Calu3 (cell line): ENCODE results near the gene SLC25A38. TPM values are rescaled to one million over a fixed set of nuclear protein-coding genes. Genes with fewer than 3 reads are reported as not detected.
A peak's percentile ranks its signal among the peaks of the same experiment; 100 is the strongest.

Experiments
- BruUV-seq: library from RNA; stranded (reverse); fragments of 400-500 nt; replicated peaks from 2 replicates; lab custom pipeline; 2021; lab: Mats Ljungman, UMichigan
- CTCF ChIA-PET: fragments of 300-600 bp; sonication (Branson Sonifier 250); formaldehyde crosslinking; loops from one replicate; lab custom pipeline; 2022; ENCODE audit warnings: antibody characterized with exemption; lab: Charles Lee
- DNase-seq: peaks from one replicate; pipeline ENCODE4 v3.0.0; 2022
- H3K27ac Mint-ChIP-seq: one replicate; pipeline ENCODE4 v1.8.0; 2022; ENCODE audit warnings: mixed read lengths; ENCODE audit not compliant: unreplicated experiment
- H3K27me3 Mint-ChIP-seq: one replicate; pipeline ENCODE4 v1.8.0; 2022; ENCODE audit warnings: mixed read lengths; ENCODE audit not compliant: unreplicated experiment
- H3K36me3 Mint-ChIP-seq: one replicate; pipeline ENCODE4 v1.8.0; 2022; ENCODE audit warnings: mild to moderate bottlenecking, moderate library complexity, mixed read lengths; ENCODE audit not compliant: insufficient read depth, unreplicated experiment
- H3K4me1 Mint-ChIP-seq: one replicate; pipeline ENCODE4 v1.8.0; 2022; ENCODE audit warnings: mild to moderate bottlenecking, low read depth, mixed read lengths; ENCODE audit not compliant: unreplicated experiment
- H3K4me3 Mint-ChIP-seq: one replicate; pipeline ENCODE4 v1.8.0; 2022; ENCODE audit warnings: mild to moderate bottlenecking, low read depth, moderate library complexity, mixed read lengths; ENCODE audit not compliant: unreplicated experiment
- H3K9me3 Mint-ChIP-seq: one replicate; pipeline ENCODE4 v1.8.0; 2022; ENCODE audit warnings: low read depth, mixed read lengths; ENCODE audit not compliant: unreplicated experiment
- intact Hi-C: fragments of 100-400 bp; cut with micrococcal nuclease; formaldehyde crosslinking; loops from one replicate; pipeline ENCODE4 v1.10.0; 2022; ENCODE audit not compliant: unreplicated experiment
- total RNA-seq: library from RNA; stranded (reverse); gene quantifications from 2 replicates; pipeline ENCODE4 v1.2.3, GENCODE V29; 2022
- TF ChIP-seq, protein P1 (sequence below): fragments of 200-600 bp; IDR thresholded peaks from one replicate; pipeline ENCODE4 v1.8.0; 2022; ENCODE audit warnings: antibody characterized with exemption; ENCODE audit not compliant: unreplicated experiment

The SLC25A38 gene
- total RNA-seq, 1 experiment from 2014 or later = 23.6 TPM

DNA sequence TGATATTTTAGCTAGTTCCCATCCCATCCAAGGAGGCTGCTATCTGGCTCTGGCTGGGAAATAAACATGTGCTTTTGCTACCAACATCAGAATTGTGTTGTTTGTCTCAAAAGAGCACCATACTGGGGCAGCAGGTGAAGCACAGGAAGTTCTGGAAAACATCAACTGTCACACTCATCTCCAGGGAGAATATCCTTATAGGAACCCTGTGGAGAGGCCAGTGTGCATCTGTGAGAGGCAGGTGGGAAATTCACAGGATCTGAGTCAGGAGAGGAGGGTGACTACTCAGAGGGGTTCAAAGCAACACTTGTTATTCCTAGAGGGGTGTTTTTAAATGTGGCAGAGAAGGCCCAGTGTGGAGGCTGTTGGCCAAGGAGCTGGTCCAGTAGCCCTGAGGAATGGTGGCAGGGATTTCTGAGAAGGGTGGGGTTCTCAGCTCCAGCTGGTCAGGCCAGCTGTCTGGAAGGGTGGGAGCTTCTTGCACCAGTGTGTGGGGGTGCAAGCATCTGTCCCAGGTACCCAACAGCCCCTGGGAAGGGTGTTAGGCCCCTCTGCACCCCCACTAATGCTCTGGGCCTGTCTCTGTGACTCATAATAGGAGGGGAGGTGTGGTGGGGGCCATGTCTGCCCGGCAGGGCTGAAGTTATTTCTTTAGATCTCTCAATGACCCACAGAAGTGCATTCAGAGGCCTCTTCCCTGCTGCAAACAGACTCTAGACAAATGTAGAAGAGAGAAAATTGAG, 52.0 kb downstream of the SLC25A38 start:
- CTCF ChIA-PET = interaction anchor here (0.9 kb wide), 1 partner anchor 13 kb away, joined by 3 read pairs; no protein-coding TSS in a partner anchor
- intact Hi-C loops = no loop called here
- H3K4me1 Mint-ChIP-seq = peaks cover 16% of the 10 kb centered on the region

DNA sequence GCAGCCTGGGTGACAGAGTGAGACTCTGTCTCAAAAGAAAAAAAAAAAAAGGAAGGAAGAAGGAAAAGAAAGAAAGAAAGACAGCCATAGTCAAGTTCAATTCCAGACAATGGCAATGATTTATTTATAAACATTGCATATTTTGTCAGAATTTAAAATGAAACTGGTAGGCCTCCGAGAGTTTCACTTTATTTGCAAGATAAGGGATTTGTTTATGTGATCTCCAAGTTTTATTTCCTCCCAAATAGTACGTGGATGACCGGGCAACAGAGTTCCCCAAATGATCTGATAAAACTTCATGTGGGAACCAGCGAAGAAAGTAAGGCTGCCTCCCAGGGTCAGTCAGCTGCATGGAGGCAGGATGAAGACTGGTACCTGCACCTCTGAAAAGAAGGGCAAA, 55.7 kb downstream of the SLC25A38 start:
- Mint-ChIP-seq H3K4me1 (peaks cover 10% of the 10 kb centered on the region), H3K9me3 (no peaks in the 10 kb centered on the region), H3K36me3 (no peaks in the 10 kb centered on the region), H3K27me3 (no peaks in the 10 kb centered on the region), H3K4me3 (no peak overlapping the region), H3K27ac (no peak overlapping the region)
- CTCF ChIA-PET = interaction anchor here (0.6 kb wide), 1 partner anchor 27 kb away, joined by 3 read pairs; no protein-coding TSS in a partner anchor
- no TSS peak for BruUV-seq
- TF ChIP-seq, protein P1, sequence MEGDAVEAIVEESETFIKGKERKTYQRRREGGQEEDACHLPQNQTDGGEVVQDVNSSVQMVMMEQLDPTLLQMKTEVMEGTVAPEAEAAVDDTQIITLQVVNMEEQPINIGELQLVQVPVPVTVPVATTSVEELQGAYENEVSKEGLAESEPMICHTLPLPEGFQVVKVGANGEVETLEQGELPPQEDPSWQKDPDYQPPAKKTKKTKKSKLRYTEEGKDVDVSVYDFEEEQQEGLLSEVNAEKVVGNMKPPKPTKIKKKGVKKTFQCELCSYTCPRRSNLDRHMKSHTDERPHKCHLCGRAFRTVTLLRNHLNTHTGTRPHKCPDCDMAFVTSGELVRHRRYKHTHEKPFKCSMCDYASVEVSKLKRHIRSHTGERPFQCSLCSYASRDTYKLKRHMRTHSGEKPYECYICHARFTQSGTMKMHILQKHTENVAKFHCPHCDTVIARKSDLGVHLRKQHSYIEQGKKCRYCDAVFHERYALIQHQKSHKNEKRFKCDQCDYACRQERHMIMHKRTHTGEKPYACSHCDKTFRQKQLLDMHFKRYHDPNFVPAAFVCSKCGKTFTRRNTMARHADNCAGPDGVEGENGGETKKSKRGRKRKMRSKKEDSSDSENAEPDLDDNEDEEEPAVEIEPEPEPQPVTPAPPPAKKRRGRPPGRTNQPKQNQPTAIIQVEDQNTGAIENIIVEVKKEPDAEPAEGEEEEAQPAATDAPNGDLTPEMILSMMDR = no peak
- no peak for DNase-seq
- intact Hi-C loops = no loop called here

More for the DNA sequence above, 52.0 kb downstream of the SLC25A38 start:
- DNase-seq = no peak
- TF ChIP-seq, protein P1 = no peak
- Mint-ChIP-seq H3K36me3 (no peaks in the 10 kb centered on the region), H3K9me3 (no peaks in the 10 kb centered on the region), H3K27ac (peak overlapping the region; percentile 16), H3K4me3 (no peak overlapping the region), H3K27me3 (no peaks in the 10 kb centered on the region)
- BruUV-seq = no TSS peak

DNA sequence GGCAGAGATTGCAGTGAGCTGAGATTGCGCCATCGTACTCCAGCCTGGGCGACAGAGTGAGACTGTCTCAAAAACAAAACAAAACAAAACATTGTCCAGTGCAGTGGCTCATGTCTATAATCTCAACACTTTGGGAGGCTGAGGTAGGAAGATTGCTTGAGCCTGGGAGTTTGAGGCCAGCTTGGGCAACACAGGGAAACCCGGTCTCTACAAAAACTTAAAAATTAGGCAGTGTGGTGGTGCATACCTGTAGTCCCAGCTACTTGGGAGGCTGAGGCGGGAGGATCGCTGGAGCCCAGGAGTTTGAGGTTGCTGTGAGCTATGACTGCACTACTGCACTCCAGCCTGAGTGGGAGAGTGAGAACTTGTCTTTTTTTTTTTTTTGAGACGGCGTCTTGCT, 57.1 kb downstream of the SLC25A38 start:
- Mint-ChIP-seq H3K4me1 (no peaks in the 10 kb centered on the region), H3K36me3 (no peaks in the 10 kb centered on the region), H3K27ac (no peak overlapping the region), H3K9me3 (no peaks in the 10 kb centered on the region), H3K4me3 (no peak overlapping the region), H3K27me3 (no peaks in the 10 kb centered on the region)
- BruUV-seq = no TSS peak
- TF ChIP-seq, protein P1 = no peak
- DNase-seq = no peak
- CTCF ChIA-PET = no interaction called here
- intact Hi-C loops = loop anchor here (10.0 kb wide), 1 partner anchor 874 kb away; no protein-coding TSS in a partner anchor

DNA sequence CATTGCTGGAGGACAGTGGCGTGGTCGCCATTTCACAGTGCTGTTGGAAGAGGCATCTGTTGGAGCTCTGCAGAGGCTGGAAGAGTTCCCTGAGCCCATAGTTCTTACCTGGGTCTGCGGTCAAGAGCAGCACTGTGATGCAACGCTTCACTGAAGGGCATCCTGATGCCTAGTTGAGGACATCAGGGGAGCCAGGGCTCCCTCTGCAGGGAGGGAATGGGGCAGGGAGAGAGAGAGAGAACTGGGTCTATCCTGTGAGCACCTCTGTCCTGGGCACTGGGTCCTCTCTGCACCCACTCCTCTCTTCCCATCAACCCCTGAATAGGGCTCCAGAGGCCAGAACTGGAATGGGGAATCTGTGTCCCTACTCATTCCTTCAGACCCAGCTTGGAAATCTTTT, 60.4 kb downstream of the SLC25A38 start:
- peak; percentile 9 for DNase-seq
- TF ChIP-seq, protein P1 = no peak
- CTCF ChIA-PET = no interaction called here
- Mint-ChIP-seq H3K4me3 (no peak overlapping the region), H3K4me1 (no peaks in the 10 kb centered on the region), H3K27me3 (no peaks in the 10 kb centered on the region), H3K27ac (no peak overlapping the region), H3K9me3 (no peaks in the 10 kb centered on the region), H3K36me3 (no peaks in the 10 kb centered on the region)
- intact Hi-C loops = loop anchor here (10.0 kb wide), 1 partner anchor 871 kb away; no protein-coding TSS in a partner anchor
- no TSS peak for BruUV-seq
